GM21423 (cell line): ENCODE results near the gene EFHC2.
"Not testable (repeated sequence)": the region's sequence is repeated elsewhere in the genome, so short reads cannot be mapped to it uniquely, and the experiment has no call there.

ENCODE experiments used
- ATAC-seq: cut with Tn5 transposase; IDR thresholded peaks from one replicate; pipeline ENCODE4 v1.9.1; 2021; ENCODE audit warnings: mild to moderate bottlenecking, moderate library complexity; ENCODE audit not compliant: unreplicated experiment

EFHC2 gene

GRCh38 chrX:44291468-44292092, 51.9 kb downstream of the EFHC2 start:
- ATAC-seq, result peak; percentile 87

DNA sequence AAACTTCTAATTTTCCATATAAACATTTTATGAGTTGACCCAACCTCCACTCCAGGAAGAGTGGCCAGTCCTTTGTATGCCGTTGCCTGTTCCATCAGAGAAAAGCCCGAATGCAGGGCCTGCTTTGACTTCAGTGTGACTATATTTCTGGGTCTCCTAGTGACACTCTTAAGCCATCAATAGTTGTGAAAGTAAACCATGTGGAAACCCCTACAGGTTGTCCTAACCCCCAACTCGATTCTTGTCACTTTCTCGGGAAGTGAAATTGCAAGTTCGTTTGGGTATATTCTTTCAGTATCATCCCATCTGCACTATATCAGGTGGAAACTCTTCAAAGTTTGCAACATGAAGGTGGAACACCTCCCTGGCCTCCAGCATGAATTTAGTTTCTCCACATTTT, 52.8 kb downstream of the EFHC2 start:
- ATAC-seq, result peak; percentile 43

DNA sequence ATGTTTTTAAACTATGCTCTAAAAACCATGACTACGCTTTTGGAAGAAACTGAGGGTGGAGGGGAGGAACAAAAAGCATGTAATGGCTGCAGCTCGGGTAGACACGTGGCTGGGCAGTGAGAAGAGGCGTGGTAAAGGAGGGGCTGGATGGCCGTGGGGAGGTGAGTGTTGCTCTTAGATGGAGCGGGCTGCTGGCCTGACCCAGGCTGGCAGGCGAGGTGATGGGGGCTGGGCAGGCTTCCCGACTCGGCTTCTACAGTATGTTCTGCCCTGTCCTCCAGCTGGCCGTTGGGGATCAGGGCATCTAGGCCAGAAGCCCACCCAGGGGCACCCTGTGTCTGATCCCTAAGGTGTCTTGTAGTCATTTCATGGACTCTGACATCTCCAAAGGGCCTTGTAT, 60.7 kb downstream of the EFHC2 start:
- ATAC-seq, result no peak

GRCh38 chrX:44280116-44280515, 63.4 kb downstream of the EFHC2 start:
- no peak for ATAC-seq

DNA sequence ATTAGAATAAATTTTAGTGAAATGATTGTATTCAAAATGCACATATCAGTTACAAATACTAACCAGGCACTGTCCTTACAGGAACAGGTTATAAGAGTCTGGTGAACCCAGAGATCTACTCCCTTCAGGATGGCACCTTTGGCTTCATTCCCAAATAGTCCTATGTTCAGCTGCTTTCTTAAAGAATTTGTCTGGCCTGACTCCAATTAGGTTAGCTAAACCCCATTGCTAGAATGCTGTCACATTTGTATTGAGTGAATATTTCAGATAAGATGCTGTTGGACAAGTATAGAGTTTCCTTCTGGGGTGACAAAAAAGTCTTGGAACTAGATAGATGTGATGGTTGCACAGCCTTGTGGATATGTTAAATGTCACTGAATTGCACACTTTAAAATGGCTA, 69.4 kb downstream of the EFHC2 start:
- ATAC-seq, result no peak

DNA sequence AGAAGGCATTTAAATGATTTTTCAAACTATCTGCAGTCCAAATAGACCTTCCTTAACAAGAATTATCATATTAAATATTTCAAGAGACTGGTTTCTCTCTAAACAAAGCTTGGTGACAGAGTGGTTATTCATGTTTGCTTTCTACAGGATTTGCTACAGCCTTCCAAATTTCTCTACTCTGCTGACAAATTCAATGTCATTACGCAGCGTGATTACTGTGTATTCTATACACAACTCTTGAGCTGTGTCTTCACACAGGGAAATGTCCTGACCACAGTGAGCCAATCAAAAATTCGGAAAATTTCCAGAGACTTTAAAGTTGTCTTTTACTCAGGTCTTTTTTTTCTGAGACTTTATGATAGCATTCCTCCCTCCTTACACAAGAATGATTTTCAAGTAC, 75.6 kb downstream of the EFHC2 start:
- no peak for ATAC-seq

DNA sequence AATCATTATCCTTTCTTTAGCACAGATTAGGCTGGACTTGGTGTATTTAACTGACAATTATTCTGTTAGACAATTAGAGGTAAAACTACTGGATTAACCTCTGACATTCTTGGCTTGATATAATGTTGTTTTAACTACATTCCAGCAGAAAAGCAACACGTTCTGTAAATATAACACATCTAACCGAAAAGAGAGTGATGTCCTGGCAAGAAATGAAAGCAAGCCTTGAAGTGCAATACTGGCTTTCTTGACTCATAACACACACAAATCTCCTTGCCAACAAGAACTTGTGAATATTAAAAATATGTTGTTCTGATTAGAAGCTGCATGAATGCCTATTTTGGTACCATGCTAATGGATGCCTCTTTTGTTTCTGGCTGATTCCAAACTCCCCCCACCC, 76.4 kb downstream of the EFHC2 start:
- ATAC-seq, result no peak

DNA sequence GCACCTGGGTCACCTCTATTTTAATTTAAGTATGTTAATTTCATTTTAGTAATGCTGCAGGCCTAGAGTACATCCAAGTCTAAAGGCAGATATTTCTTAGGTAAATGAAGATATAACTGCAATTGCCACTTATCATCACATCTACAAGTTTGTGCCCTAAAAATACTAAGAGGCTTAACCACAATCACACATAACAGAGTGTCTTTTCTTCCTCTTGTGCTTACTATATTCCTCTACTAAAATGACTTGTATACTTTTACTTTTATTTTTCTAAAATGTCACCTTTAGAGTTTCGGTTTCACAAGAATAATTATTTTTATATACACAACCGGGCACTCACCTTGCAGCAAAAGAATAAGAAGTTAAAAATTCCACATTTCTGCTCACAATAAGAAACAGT, 77.9 kb downstream of the EFHC2 start:
- no peak for ATAC-seq

DNA sequence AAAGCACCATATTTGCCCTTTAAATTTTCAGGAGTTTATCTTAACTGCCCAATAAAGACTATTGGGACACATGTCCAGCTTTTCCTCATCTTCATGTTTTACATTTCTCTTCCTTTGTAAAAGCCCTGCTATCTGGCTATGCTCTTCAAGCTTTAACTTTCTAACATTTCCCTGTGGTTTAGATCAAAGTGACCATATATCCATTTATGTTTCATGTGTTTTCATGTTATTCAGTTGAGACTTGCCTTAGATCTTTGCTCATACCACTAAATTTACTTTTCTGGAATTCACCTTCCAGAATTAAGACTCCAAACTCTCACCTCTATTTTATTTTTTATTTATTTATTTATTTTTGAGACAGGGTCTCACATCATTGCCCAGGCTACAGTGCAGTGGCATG, 78.5 kb downstream of the EFHC2 start:
- no peak for ATAC-seq

DNA sequence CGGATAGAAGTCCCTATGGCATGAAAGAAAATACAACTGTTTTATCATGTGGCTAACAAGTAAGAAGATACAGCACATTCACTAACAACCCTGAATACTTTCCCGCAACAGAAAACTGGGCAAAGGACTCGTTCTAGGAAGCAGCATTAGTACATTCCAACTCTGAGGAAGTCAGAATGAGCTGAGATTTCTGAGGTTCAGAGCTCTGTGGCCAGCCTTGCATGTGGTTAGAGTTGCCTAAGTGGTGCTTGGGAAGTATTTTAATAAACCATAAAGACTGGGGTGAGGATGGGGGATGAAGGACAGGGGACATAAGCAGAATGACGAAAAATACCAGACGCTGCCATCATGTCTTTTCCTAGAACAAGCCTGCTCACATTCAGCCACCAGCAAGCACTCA, 82.2 kb downstream of the EFHC2 start:
- ATAC-seq, result no peak

DNA sequence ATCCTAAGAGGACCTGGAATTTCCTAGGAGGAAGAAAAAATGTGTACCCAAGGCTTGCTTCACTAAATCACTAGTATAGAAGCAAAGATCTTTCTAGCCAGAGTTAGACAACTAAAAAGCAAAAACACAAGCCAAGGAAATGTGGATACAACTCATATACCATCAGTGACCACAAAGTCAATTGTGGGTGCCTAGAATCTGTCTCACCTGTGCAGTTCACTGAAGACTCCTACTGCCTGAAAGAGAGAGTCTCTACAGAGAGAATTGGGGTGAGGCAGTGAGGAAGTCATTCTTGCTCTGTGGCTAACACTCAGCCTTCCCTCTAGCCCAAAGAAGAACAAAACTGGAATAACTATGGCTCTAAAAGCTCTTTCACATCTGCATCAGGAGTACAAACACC, 82.9 kb downstream of the EFHC2 start:
- no peak for ATAC-seq

- not testable (repeated sequence) for ATAC-seq
These were observed 87.7 kb downstream of the EFHC2 start for GRCh38 chrX:44255742-44256141.

DNA sequence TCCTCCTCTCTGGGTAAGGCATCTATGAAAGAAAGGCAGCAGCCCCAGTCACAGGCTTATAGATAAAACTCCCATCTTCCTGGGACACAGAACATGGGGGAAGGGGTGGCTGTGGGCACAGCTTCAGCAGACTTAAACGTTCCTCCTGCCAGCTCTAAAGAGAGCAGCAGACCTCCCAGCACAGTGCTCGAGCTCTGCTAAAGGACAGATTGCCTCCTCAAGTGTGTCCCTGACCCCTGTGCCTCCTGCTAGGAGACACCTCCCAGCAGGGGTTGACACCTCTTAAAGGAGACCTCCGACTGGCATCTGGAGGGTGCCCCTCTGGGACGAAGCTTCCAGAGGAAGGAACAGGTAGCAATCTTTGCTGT, 89.9 kb downstream of the EFHC2 start:
- ATAC-seq, result no peak

DNA sequence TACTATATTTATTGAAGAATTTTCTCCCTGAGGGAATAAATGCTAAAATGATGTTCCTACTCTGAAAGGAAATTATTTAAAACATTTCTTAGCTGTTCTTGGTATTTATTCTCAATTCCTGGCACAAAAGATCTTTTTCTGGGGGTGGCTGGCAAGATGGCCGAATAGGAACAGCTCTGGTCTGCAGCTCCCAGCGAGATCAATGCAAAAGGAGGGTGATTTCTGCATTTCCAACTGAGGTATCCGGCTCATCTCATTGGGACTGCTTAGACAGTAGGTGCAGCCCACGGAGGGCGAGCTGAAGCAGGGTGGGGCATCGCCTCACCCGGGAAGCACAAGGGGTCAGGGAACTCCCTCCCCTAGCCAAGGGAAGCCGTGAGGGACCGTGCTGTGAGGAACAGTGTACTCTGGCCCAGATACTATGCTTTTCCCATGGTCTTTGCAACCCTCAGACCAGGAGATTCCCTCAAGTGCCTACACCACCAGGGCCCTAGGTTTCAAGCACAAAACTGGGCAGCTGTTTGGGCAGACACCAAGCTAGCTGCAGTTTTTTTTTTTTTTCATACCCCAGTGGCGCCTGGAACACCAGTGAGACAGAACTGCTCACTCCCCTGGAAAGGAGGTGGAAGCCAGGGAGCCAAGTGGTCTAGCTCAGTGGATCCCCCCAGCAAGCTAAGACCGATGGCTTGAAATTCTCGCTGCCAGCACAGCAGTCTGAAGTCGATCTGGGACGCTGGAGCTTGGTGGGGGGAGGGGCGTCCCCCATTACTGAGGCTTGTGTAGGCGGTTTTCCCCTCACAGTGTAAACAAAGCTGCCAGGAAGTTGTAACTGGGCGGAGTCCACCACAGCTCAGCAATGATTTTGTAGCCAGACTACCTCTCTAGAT, 90.5 kb downstream of the EFHC2 start:
- peak; percentile 93 for ATAC-seq

- ATAC-seq, result no peak
These were observed 96.0 kb downstream of the EFHC2 start for GRCh38 chrX:44247468-44247867.

DNA sequence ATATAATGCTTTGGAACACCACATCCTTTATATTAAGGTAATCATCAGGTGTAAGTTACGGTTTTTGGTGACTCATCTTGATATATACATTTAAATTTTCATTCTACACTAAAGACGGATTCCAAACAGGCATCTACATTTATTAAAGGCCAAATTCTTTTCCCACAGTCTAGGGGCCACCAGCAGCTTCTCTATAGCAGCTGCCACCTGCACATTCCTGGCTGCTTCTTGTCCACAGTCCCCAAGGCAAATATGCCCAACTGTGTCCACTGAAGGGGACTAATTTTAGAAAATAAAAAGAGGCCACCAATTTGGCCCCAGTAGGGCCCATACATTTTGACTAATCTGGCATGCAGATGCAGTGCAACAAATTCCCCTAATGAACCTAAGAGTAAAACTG, 96.6 kb downstream of the EFHC2 start:
- ATAC-seq, result no peak

DNA sequence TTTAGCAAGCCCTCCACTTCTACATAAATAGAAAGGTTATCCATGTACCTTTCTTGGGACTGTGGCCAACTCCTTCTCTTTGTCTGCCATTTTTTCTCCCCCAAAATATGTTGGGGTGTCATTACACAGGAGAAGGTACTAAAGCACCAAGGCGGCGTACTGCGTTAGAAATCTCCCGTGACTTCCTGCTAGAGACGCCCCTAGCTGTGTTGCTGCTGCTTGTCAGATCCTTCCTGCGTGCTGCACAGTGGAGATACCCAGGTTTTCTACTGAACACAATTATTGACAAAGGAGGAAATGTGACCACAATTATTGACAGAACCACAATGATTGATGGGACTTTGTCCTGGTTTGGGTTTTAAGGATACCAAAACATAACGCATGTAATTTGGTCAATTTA, 97.7 kb downstream of the EFHC2 start:
- no peak for ATAC-seq

DNA sequence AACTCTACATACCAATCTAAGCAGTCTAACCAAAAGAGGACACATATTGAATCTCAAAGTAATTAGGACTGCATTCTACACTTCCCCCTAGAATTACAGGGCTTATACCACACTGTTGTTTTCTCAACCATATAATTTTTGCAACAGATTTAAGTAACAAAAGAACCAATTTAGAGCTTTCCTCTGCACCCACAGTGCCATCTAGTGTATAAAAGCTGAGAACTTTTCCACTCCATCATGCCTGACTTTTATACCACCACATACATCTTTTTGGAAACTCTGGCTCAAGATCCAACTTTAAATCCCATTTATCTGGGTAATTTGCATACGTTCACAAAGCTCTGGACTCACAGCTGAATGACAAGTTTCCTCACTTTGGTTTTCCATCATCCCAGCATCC, 99.5 kb downstream of the EFHC2 start:
- ATAC-seq, result no peak

DNA sequence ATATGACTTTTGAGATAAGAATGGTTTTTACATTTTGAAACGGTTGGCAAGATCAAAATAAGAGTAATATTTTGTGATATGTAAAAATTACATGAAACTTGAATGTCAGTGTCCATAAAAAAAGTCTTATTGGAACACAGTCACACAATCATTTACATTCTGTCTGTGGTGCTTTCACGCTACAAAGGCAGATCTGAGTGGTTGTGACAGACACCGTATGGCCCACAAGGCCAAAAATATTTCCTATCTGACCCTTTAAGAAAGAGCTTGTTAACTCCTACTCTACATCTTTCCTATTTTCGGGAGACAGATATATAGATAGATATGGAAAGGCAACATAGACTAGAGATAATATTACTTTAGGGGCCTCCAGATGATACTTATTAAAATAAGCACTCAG, 101.9 kb downstream of the EFHC2 start:
- no peak for ATAC-seq

DNA sequence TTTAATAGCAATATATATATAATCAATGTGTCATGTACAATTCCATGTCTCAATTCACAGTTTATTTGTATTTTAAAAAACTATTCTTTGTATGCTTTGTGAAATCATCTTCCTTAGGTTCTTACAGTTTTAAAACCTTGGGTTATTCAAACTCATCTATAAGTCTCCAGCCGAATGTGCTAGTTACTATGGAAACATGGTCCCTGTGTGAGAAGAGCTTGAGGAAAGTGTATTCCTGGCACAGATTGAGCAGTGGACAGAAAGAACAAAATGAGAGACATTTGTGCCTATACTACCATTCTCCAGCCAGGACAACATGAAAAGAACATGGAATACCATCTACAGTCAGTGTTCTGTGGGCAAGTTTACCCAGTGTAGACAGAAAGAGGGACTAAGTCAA, 103.4 kb downstream of the EFHC2 start:
- ATAC-seq, result no peak

GRCh38 chrX:44239036-44239435, 104.4 kb downstream of the EFHC2 start:
- no peak for ATAC-seq

DNA sequence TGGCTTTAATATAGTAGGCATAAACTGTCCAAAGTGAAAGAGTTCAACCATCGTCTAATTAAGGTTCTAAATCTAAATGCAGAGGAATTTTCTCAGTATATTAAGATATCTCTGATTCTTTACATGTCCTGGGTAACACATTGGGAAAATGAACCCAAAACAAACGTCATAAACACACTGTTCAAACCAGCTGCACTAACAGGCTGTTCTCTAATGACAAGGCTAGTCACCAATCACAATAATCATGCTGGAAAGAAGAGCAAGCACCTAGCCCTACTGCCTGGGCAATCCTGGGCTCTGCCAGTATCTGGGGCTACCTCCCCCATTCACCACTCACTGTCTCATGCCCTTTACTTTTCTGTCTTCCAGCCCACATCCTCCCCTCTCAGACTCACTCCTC, 107.9 kb downstream of the EFHC2 start:
- ATAC-seq, result no peak

GRCh38 chrX:44234541-44234940, 108.9 kb downstream of the EFHC2 start:
- ATAC-seq, result no peak
